Pancreas (tissue), 10 donors: ENCODE measurements around the gene LIMK1. TPM values are rescaled to one million over a fixed set of nuclear protein-coding genes. Genes with fewer than 3 reads are reported as not detected.

Source experiments
- ATAC-seq, 4 donors: fragments of 200-7000 bp; cut with Tn5 transposase; one replicate each; pipeline versions ENCODE4 v1.8.0 to v1.9.1; 2020; ENCODE audit warnings: mild to moderate bottlenecking in 4 of 4, moderate library complexity in 4 of 4
- DNase-seq, 6 donors: peaks; one replicate each; pipeline ENCODE4 v3.0.0-alpha.2; 2020
- FAIRE-seq: peaks from 2 replicates; lab custom pipeline; 2012; peaks lifted over from hg19 to GRCh38; lab: Jason Lieb, UNC
- H3K27ac ChIP-seq, 4 donors: fragments of 200-600 bp; sonication (generic); 1 replicate in 3 of 4; 2 replicates in 1 of 4; pipeline versions ENCODE4 v1.5.0 to v1.8.0; 2020
- H3K27me3 ChIP-seq, 4 donors: fragments of 200-600 bp; one replicate each; pipeline ENCODE4 v1.8.0; 2021
- H3K36me3 ChIP-seq, 3 donors: fragments of 200-600 bp; sonication (generic) in 1 of 3; one replicate each; pipeline versions ENCODE4 v1.5.0 to v1.8.0; 2020 to 2021
- H3K4me1 ChIP-seq, 3 donors: fragments of 200-600 bp; one replicate each; pipeline ENCODE4 v1.8.0; 2021
- H3K4me3 ChIP-seq, 4 donors: fragments of 200-600 bp; sonication (generic) in 2 of 4; one replicate each; pipeline versions ENCODE4 v1.5.0 to v1.8.0; 2020 to 2021
- H3K9me3 ChIP-seq, 4 donors: fragments of 200-600 bp; one replicate each; pipeline ENCODE4 v1.8.0; 2021
- CTCF ChIP-seq, 4 donors: fragments of 200-600 bp; sonication (generic) in 3 of 4; IDR thresholded peaks; one replicate each; pipeline versions ENCODE4 v1.5.0 to v1.8.0; 2021; ENCODE audit warnings: antibody characterized with exemption in 4 of 4
- WGBS, 2 donors: extraction: QIAGEN DNeasy Blood & Tissue Kit; methylation state at CpG; one replicate each; pipeline ENCODE4 v1.1.7; 2013; 5-methylcytosine and 5-hydroxymethylcytosine counted together
- intact Hi-C, 3 donors: fragments of 100-400 bp; cut with DNase I; formaldehyde crosslinking; loops; one replicate each; pipeline versions ENCODE4 v1.11.1 to v1.14.2; 2022
- polyA plus RNA-seq, 2 donors: library from polyadenylated mRNA; stranded (reverse); fragments of 200-250 nt; gene quantifications; one replicate each; pipeline ENCODE4 v1.2.3, GENCODE V29; 2013
- total RNA-seq, 6 donors: library from RNA; stranded (reverse); fragmentation: NEBNext Ultra II Directional in 4 of 6; extraction: Animal tissue kit (Norgen Biotek cat#: 25700) in 4 of 6; gene quantifications; one replicate each; pipeline versions ENCODE4 v1.2.1 to v1.2.4, GENCODE V29; 2021 to 2023
- donor health status: healthy with polysubstance abuse.
- donor health status: DM: no; HTN: no; CAD: no; lungs with moderate emphysema.
- donor health status: DM: no; HTN: no; CAD: no.
- donor health status: control.
- donor health status: control.
- donor health status: Bipolar disorder and iron deficiency.
- donor health status: DM: yes; HTN: yes; CAD: no.
- donor health status: DM: no; HTN: no; CAD: no.
- donor health status: DM: no; HTN: no; CAD: no.
- donor health status: DM: yes; HTN: yes; CAD: no.

The LIMK1 gene
- total and polyA plus RNA-seq, 8 donors, result 4.9 to 22.6 (median 8.5) TPM

GRCh38 chr7:74105992-74106391 is 22.4 kb downstream of the LIMK1 start:
- H3K36me3 ChIP-seq, result peaks cover 0 to 11% (median 0%) of the 10 kb centered on the region in 3 donors
- H3K9me3 ChIP-seq, result no peaks in the 10 kb centered on the region
- no peaks in the 10 kb centered on the region for H3K27me3 ChIP-seq
- FAIRE-seq (no peak), ATAC-seq (no peak), DNase-seq (no peak)
- TF ChIP-seq CTCF (IDR thresholded peaks at IDR 0.05), result no peak
- intact Hi-C loops, result no loop called here
- H3K4me3 ChIP-seq, result no peak overlapping the region
- no peaks in the 10 kb centered on the region for H3K4me1 ChIP-seq
- 93% methylated on average over 11 of the region's 11 CpGs for WGBS, 2 donors
- no peak overlapping the region for H3K27ac ChIP-seq

- Histone ChIP-seq H3K27ac (no peak overlapping the region), H3K9me3 (no peaks in the 10 kb centered on the region), H3K27me3 (no peaks in the 10 kb centered on the region), H3K36me3 (peaks cover 0 to 11% (median 0%) of the 10 kb centered on the region in 3 donors), H3K4me3 (no peak overlapping the region), H3K4me1 (no peaks in the 10 kb centered on the region)
- DNase-seq, result no peak
- no peak for FAIRE-seq
- ATAC-seq, result no peak
- 93 to 97% methylated on average over 16 to 18 of the region's 18 CpGs for WGBS, 2 donors
- intact Hi-C loops, result no loop called here
- TF ChIP-seq CTCF (IDR thresholded peaks at IDR 0.05), result no peak
Measured at GRCh38 chr7:74106846-74107245, 23.2 kb downstream of the LIMK1 start.

GRCh38 chr7:74115326-74115725 is 31.7 kb downstream of the LIMK1 start:
- intact Hi-C loops, result no loop called here
- H3K36me3 ChIP-seq, result no peaks in the 10 kb centered on the region
- 80% methylated on average over 17 of the region's 17 CpGs for WGBS, 2 donors

GRCh38 chr7:74116356-74116755 is 32.8 kb downstream of the LIMK1 start:
- TF ChIP-seq CTCF (IDR thresholded peaks at IDR 0.05), result no peak
- Histone ChIP-seq H3K27ac (no peak overlapping the region), H3K4me3 (no peak overlapping the region), H3K9me3 (no peaks in the 10 kb centered on the region), H3K27me3 (no peaks in the 10 kb centered on the region), H3K4me1 (no peaks in the 10 kb centered on the region), H3K36me3 (no peaks in the 10 kb centered on the region)
- no peak for ATAC-seq
- DNase-seq, result no peak
- intact Hi-C loops, result no loop called here
- 92 to 96% methylated on average over 13 of the region's 13 CpGs for WGBS, 2 donors
- FAIRE-seq, result no peak

More at GRCh38 chr7:74115326-74115725, 31.7 kb downstream of the LIMK1 start:
- DNase-seq (no peak), ATAC-seq (no peak), FAIRE-seq (no peak)
- H3K27me3 ChIP-seq, result no peaks in the 10 kb centered on the region
- H3K4me3 ChIP-seq, result no peak overlapping the region
- H3K9me3 ChIP-seq, result no peaks in the 10 kb centered on the region
- H3K4me1 ChIP-seq, result no peaks in the 10 kb centered on the region
- no peak for TF ChIP-seq CTCF (IDR thresholded peaks at IDR 0.05)
- no peak overlapping the region for H3K27ac ChIP-seq

GRCh38 chr7:74119831-74120230 is 36.2 kb downstream of the LIMK1 start:
- no peaks in the 10 kb centered on the region for H3K9me3 ChIP-seq
- ATAC-seq, result no peak
- no peaks in the 10 kb centered on the region for H3K27me3 ChIP-seq
- FAIRE-seq, result no peak
- DNase-seq, result no peak
- no peak overlapping the region for H3K4me3 ChIP-seq
- no peak overlapping the region for H3K27ac ChIP-seq
- intact Hi-C loops, result no loop called here
- no peak for TF ChIP-seq CTCF (IDR thresholded peaks at IDR 0.05)
- H3K36me3 ChIP-seq, result no peaks in the 10 kb centered on the region
- WGBS, 2 donors, result 97% methylated on average over 4 of the region's 4 CpGs
- H3K4me1 ChIP-seq, result no peaks in the 10 kb centered on the region
